Effector memory CD4-positive, alpha-beta T cell (primary cell): Measurements from ENCODE around the gene RANBP3L.

Experiments
- DNase-seq, 3 donors: peaks; one replicate each; pipeline ENCODE4 v3.0.0-alpha.2; 2020
- H3K27ac ChIP-seq: 2 replicates; pipeline ENCODE4 v1.7.0; 2013; ENCODE audit warnings: mild to moderate bottlenecking, low read length, moderate library complexity; ENCODE audit not compliant: insufficient read depth, poor library complexity, severe bottlenecking
- H3K27me3 ChIP-seq: replicated peaks from 2 replicates; pipeline ENCODE4 v1.7.0; 2013; ENCODE audit warnings: mild to moderate bottlenecking, low read length; ENCODE audit not compliant: insufficient read depth, control insufficient read depth, poor library complexity, severe bottlenecking
- H3K36me3 ChIP-seq: 2 replicates; pipeline ENCODE4 v1.7.0; 2013; ENCODE audit warnings: mild to moderate bottlenecking, low read length, moderate library complexity; ENCODE audit not compliant: control insufficient read depth, insufficient read depth
- H3K4me1 ChIP-seq: 2 replicates; pipeline ENCODE4 v1.7.0; 2013; ENCODE audit warnings: low read length, mild to moderate bottlenecking; ENCODE audit not compliant: control insufficient read depth, insufficient read depth, poor library complexity, severe bottlenecking
- H3K4me3 ChIP-seq: 2 replicates; pipeline ENCODE4 v1.7.0; 2013; ENCODE audit warnings: low read length, low read depth, mild to moderate bottlenecking; ENCODE audit not compliant: insufficient read depth, poor library complexity, severe bottlenecking
- H3K9me3 ChIP-seq: 2 replicates; pipeline ENCODE4 v1.7.0; 2013; ENCODE audit warnings: mild to moderate bottlenecking, low read length, moderate library complexity; ENCODE audit not compliant: control insufficient read depth

The RANBP3L gene

DNA sequence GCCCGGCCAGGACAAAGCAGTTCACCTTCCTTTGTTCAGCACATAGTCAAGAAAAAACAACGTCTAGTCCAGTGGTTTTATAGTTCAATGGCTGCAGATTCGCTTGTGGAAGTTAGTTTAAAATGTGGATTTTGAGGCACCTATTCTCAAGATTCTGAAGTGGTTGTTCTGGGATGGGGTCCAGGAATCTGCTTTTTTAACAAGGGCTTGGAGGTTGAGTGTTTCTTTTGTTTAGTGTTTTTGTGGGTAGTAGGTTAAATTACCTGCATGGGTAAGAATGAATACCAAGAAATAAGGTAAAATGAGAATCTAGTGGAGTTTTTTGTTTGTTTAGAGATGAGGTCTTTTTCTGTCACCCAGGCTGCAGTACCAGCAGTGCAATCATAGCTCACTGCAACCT, 31.5 kb downstream of the RANBP3L start:
- Histone ChIP-seq H3K36me3 (no peaks in the 10 kb centered on the region), H3K9me3 (no peaks in the 10 kb centered on the region), H3K27ac (no peak overlapping the region), H3K4me3 (no peak overlapping the region), H3K4me1 (no peaks in the 10 kb centered on the region), H3K27me3 (no peaks in the 10 kb centered on the region)
- no peak for DNase-seq

DNA sequence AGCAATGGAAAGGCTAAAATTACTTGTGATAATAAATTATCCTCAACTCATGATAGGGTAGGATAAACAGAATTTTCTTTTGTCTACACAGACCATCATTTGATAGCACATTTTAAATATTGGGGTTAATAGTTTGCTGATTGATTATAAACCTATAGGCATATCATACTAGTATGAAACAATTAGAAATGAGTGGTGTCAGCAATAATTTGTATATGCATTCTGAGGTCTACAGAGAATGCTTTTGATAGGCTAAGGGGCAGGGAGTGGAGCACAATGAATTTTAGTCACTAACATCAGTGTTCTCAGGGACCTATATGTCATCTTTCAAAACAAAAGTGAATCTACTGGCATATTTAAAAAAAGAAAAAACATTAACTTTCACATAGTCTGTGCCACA, 32.2 kb downstream of the RANBP3L start:
- H3K4me1 ChIP-seq, result no peaks in the 10 kb centered on the region
- no peak for DNase-seq
- H3K9me3 ChIP-seq, result no peaks in the 10 kb centered on the region
- no peak overlapping the region for H3K27ac ChIP-seq
- H3K4me3 ChIP-seq, result no peak overlapping the region
- H3K36me3 ChIP-seq, result no peaks in the 10 kb centered on the region
- H3K27me3 ChIP-seq, result no peaks in the 10 kb centered on the region

DNA sequence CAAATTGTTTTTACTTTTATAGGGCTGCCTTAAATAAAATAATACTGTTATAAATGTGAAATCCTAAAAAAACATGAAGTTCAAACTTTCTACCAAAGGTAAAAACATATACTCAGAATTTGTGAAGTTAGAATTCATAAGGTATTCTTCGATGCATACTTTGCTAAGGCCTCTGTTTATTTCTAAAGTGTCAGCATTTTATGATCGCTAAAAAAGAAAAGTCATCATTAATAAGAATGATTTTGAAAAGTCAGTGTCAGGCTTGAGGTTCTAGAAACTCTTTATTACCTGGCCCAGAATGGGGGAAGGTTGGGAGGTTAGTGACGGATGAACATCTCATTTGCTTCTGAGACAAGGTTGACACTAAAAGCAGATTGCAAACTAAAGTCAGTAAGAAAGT, 33.8 kb downstream of the RANBP3L start:
- no peaks in the 10 kb centered on the region for H3K36me3 ChIP-seq

DNA sequence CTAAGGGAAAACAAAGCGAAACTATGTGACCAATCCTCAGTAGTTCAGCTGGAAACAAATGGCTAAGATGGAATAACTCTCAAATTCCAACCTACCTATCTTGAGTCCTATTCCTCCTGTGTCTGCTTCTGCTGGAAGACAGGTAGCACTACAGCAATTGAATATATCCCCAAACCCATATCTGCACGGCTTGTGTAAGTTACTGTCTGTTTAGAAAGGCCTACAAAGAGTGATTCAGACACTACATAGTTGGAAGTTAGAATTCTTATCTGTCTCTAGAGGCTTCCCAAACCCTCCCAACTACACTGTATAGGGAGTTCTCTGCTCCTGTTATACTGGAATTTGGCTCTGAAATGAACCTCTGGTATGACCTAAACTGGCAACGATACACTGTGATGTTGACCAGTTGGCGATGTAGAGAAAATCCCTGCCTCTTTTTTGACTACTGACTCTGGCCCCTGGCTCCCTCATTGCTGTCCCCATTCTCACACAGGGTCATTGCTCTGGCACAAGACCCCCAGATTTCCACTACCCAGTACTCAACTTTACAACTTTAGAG, 37.4 kb downstream of the RANBP3L start:
- Histone ChIP-seq H3K4me1 (no peaks in the 10 kb centered on the region), H3K9me3 (no peaks in the 10 kb centered on the region), H3K27me3 (no peaks in the 10 kb centered on the region), H3K27ac (no peak overlapping the region), H3K36me3 (no peaks in the 10 kb centered on the region), H3K4me3 (no peak overlapping the region)
- DNase-seq, result no peak

More for the DNA sequence above, 33.8 kb downstream of the RANBP3L start:
- H3K27me3 ChIP-seq, result no peaks in the 10 kb centered on the region
- no peak overlapping the region for H3K4me3 ChIP-seq
- no peaks in the 10 kb centered on the region for H3K9me3 ChIP-seq
- no peaks in the 10 kb centered on the region for H3K4me1 ChIP-seq
- no peak overlapping the region for H3K27ac ChIP-seq
- DNase-seq, result no peak

DNA sequence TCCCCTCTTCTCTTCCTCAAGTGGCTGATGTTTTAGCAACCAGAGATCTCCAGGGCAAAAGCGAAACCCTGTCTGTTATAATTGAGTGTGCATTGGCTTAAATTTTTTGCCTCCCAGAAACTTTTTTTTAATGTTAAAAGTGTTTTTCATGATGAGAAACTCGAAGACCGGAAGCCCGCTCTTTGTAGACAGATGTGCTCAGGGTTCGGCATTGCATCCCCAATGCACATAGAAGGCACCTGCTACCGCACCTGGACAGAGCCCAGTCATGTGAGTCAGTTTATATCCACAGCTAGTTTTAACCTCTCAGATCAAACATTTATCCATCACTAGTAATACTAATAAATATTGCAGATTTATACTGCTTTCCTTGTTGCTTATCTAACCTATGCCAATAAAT, 40.5 kb downstream of the RANBP3L start:
- Histone ChIP-seq H3K9me3 (no peaks in the 10 kb centered on the region), H3K27me3 (no peaks in the 10 kb centered on the region), H3K4me3 (no peak overlapping the region), H3K4me1 (no peaks in the 10 kb centered on the region), H3K36me3 (no peaks in the 10 kb centered on the region), H3K27ac (no peak overlapping the region)
- no peak for DNase-seq

DNA sequence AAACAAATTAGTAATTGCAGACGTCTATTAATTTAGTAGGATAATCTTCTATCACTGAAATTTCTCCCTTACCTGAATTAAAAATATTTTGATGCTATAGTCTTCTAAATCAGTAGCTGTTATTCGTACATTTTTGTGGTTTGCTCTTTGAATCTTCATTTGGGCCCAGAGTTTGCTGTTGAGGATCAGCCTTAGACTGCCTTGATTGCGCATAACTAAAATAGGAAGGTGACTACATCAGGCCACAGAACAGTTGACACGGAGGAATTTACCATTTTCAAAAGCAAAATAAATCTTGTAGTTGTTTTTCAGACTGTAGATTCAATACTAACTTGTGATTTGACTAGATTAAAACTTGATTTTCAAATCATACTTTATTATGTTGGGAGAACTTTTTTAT, 48.1 kb downstream of the RANBP3L start:
- no peaks in the 10 kb centered on the region for H3K9me3 ChIP-seq
- no peaks in the 10 kb centered on the region for H3K4me1 ChIP-seq
- H3K27ac ChIP-seq, result no peak overlapping the region
- H3K36me3 ChIP-seq, result no peaks in the 10 kb centered on the region
- DNase-seq, result no peak
- H3K4me3 ChIP-seq, result no peak overlapping the region
- no peaks in the 10 kb centered on the region for H3K27me3 ChIP-seq

DNA sequence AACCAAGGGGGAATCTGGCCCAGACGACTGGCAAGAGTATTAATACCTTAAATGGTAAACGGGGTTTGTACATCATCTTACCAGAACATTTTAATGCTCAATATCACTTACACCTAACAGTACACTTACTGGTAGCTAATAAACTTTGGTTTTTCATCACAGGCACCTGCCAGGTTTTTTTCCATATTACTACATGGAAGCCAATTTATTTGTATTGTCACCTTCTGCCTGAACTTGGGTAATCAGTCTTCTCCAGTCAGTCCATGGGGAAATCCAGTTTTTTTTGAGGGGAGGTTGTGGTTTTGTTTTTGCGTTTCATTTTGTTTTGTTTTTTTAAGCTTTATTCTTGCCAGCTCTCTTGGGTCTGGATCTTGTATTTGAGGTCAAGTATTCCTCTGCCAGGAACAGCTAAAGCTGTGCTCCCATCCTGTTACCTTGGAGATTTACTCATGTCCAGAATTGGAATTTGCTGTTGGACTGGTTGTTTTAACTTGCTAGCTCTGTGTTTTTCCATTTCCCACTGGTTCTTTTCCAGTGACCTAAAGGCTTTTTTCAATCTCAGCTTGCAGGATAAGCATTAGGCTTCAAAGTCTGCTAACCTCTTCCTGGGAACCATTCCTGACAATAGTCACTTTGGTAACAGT, 48.9 kb downstream of the RANBP3L start:
- no peak for DNase-seq
- Histone ChIP-seq H3K4me3 (no peak overlapping the region), H3K36me3 (no peaks in the 10 kb centered on the region), H3K27ac (no peak overlapping the region), H3K4me1 (no peaks in the 10 kb centered on the region), H3K27me3 (no peaks in the 10 kb centered on the region), H3K9me3 (no peaks in the 10 kb centered on the region)

DNA sequence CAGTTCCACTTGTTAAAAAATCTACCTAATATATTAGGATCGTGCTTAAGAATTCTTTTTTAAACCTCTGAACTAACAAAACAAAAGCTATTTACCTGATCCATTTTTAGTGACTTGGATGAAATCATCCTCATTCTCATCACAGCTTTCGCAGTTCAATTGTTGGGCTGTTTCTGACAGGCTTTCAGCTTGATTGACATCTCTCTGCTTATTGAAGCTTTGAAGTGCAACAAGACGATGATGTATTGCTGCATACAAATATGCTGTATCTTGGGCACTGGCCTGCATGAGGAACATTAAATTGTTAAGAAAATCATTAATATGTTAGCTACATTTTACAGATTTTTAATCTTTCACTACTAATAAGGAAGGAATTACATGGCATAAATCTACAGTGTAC, 50.5 kb downstream of the RANBP3L start:
- Histone ChIP-seq H3K27me3 (no peaks in the 10 kb centered on the region), H3K27ac (no peak overlapping the region), H3K9me3 (no peaks in the 10 kb centered on the region), H3K36me3 (no peaks in the 10 kb centered on the region), H3K4me1 (no peaks in the 10 kb centered on the region), H3K4me3 (no peak overlapping the region)
- DNase-seq, result no peak

DNA sequence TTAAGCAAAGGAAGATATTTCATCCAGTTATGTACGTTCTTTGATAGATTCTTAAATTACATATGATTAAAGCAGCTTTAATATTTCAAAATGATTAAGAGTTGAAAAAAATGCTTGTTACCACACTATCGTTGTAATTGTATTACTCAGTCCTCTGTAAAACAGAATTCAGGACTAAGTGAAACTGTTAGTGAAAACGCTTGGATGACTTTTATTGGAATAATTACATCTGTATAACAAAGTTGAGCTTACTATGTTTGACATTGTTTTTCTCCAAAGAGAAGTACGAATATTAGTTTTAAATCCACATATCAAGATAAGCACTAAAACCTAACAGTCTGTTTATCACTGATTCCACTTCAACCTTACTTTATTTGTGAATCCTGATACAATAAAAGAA, 51.3 kb downstream of the RANBP3L start:
- Histone ChIP-seq H3K4me1 (no peaks in the 10 kb centered on the region), H3K4me3 (no peak overlapping the region), H3K27ac (no peak overlapping the region), H3K36me3 (no peaks in the 10 kb centered on the region), H3K9me3 (no peaks in the 10 kb centered on the region), H3K27me3 (no peaks in the 10 kb centered on the region)
- DNase-seq, result no peak

DNA sequence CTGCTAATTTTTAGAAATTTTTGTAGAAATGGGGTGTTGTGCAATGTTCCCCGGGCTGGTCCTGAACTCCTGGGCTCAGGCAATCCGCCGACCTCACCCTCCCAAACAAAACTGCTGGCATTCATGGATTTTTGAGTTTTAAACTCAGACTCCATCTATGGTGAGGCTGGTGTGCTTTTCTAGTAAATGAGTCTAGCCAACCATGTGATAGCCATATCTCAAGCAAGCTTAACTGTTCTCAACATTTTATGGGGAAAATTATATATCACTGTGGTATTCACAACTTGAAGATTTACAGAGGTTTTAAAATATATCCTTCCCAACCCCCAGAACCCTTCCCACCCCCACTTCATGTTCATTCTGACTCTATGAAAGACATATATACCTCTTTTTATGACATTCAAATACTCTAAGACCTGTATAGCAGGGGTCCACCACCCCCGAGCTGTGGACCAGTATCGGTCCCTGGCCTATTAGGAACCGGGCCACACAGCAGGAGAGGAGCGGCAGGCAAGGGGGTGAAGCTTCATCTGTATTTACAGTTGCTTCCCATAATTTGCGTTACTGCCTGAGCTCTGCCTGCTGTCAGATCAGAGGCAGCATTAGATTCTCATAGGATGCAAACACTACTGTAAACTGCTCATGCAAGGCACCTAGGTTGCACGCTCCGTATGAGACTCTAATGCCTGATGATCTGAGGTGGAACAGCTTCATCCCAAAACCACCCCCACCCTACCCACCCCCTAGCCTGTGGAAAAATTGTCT, 55.5 kb downstream of the RANBP3L start:
- H3K4me3 ChIP-seq, result no peak overlapping the region
- H3K27me3 ChIP-seq, result no peaks in the 10 kb centered on the region
- no peak overlapping the region for H3K27ac ChIP-seq
- no peak for DNase-seq
- H3K36me3 ChIP-seq, result no peaks in the 10 kb centered on the region
- no peaks in the 10 kb centered on the region for H3K9me3 ChIP-seq
- peaks cover 9% of the 10 kb centered on the region for H3K4me1 ChIP-seq
